ENCODE data around the gene ZWINT.

Gene ZWINT

GRCh38 chr10:56360967-56361612 is at the start of gene ZWINT:
Gene ZWINT (minus strand): TSS chr10:56361259. CDS start chr10:56361236, 23 bp downstream.
- DNase-seq = peak; percentile 83 to 95

- no peak for DNase-seq
These were observed 22.7 kb upstream of the ZWINT start for GRCh38 chr10:56383806-56384205.

- no peak for DNase-seq
These were observed 9.4 kb upstream of the ZWINT start for GRCh38 chr10:56370217-56371113.

- no peak for DNase-seq
These were observed 484 bp downstream of the ZWINT start for GRCh38 chr10:56360583-56360966.

GRCh38 chr10:56359837-56360236 is 1.2 kb downstream of the ZWINT start:
- DNase-seq = no peak

- no peak for DNase-seq
These were observed 4.0 kb downstream of the ZWINT start for GRCh38 chr10:56357018-56357417.

- no peak for DNase-seq
These were observed 9.0 kb downstream of the ZWINT start for GRCh38 chr10:56351909-56352630.

- no peak for DNase-seq
These were observed 11.4 kb downstream of the ZWINT start for GRCh38 chr10:56349611-56350010.

GRCh38 chr10:56348101-56348500 is 13.0 kb downstream of the ZWINT start:
- no peak for DNase-seq

GRCh38 chr10:56346845-56347415 is 14.1 kb downstream of the ZWINT start:
- DNase-seq = no peak

GRCh38 chr10:56341612-56342011 is 19.4 kb downstream of the ZWINT start:
- no peak for DNase-seq

- DNase-seq = no peak
These were observed 31.1 kb downstream of the ZWINT start for GRCh38 chr10:56329961-56330360.

- no peak for DNase-seq
These were observed 33.9 kb downstream of the ZWINT start for GRCh38 chr10:56327118-56327517.

- DNase-seq = no peak
These were observed 41.7 kb downstream of the ZWINT start for GRCh38 chr10:56319386-56319785.

- DNase-seq = no peak
These were observed 42.2 kb downstream of the ZWINT start for GRCh38 chr10:56318816-56319215.

GRCh38 chr10:56317603-56318002 is 43.5 kb downstream of the ZWINT start:
- no peak for DNase-seq

- no peak for DNase-seq
These were observed 44.5 kb downstream of the ZWINT start for GRCh38 chr10:56316603-56317002.

Measured in NCI-H526 (cell line).